ENCODE data around the gene CTXN3.

- TF ChIP-seq JUNB (IDR thresholded peaks at IDR 0.05) = no peak
- TF ChIP-seq, protein P1, sequence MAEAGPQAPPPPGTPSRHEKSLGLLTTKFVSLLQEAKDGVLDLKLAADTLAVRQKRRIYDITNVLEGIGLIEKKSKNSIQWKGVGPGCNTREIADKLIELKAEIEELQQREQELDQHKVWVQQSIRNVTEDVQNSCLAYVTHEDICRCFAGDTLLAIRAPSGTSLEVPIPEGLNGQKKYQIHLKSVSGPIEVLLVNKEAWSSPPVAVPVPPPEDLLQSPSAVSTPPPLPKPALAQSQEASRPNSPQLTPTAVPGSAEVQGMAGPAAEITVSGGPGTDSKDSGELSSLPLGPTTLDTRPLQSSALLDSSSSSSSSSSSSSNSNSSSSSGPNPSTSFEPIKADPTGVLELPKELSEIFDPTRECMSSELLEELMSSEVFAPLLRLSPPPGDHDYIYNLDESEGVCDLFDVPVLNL (IDR thresholded peaks at IDR 0.05; ENCODE audit: low read depth, low read length) = no peak
- TF ChIP-seq MAX (IDR thresholded peaks at IDR 0.05; ENCODE audit: low read depth, low read length) = no peak
- TF ChIP-seq IKZF1 (conservative IDR thresholded peaks at IDR 0.05) = no peak
- no peak for TF ChIP-seq EP300 (IDR thresholded peaks at IDR 0.05; ENCODE audit: borderline replicate concordance in 1 of 2, control insufficient read depth in 1 of 2, low read depth in 2 of 2, low read length in 2 of 2)
- TF ChIP-seq, protein P2, sequence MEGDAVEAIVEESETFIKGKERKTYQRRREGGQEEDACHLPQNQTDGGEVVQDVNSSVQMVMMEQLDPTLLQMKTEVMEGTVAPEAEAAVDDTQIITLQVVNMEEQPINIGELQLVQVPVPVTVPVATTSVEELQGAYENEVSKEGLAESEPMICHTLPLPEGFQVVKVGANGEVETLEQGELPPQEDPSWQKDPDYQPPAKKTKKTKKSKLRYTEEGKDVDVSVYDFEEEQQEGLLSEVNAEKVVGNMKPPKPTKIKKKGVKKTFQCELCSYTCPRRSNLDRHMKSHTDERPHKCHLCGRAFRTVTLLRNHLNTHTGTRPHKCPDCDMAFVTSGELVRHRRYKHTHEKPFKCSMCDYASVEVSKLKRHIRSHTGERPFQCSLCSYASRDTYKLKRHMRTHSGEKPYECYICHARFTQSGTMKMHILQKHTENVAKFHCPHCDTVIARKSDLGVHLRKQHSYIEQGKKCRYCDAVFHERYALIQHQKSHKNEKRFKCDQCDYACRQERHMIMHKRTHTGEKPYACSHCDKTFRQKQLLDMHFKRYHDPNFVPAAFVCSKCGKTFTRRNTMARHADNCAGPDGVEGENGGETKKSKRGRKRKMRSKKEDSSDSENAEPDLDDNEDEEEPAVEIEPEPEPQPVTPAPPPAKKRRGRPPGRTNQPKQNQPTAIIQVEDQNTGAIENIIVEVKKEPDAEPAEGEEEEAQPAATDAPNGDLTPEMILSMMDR (IDR thresholded peaks at IDR 0.05 in 2 of 3, conservative IDR thresholded peaks at IDR 0.05 in 1 of 3; ENCODE audit: control insufficient read depth in 2 of 3, extremely low read depth in 1 of 3, insufficient read depth in 1 of 3, low read depth in 3 of 3, low read length in 3 of 3) = no peak
- no peak for TF ChIP-seq CHD4 (IDR thresholded peaks at IDR 0.05)
- TF ChIP-seq JUND (IDR thresholded peaks at IDR 0.05; ENCODE audit: low read depth, low read length) = no peak
Observed at GRCh38 chr5:127680595-127680994, 31.7 kb downstream of the CTXN3 start.
